IMR-90 (cell line): ENCODE measurements around the gene CCDC27. TPM values are rescaled to one million over a fixed set of nuclear protein-coding genes. Genes with fewer than 3 reads are reported as not detected.
A peak's percentile ranks its signal among the peaks of the same experiment; 100 is the strongest.

Source experiments
- ATAC-seq: fragments of 200-7000 bp; cut with Tn5 transposase; 2 replicates; pipeline ENCODE4 v1.9.1; 2020; ENCODE audit warnings: low read depth, mild to moderate bottlenecking, moderate library complexity
- BruUV-seq: library from RNA; stranded (reverse); fragments of 400-500 nt; replicated peaks from 2 replicates; lab custom pipeline; 2021; lab: Mats Ljungman, UMichigan
- CTCF ChIA-PET: fragments of 300-600 bp; formaldehyde crosslinking; extraction: SDS; loops from one replicate; lab custom pipeline; 2021; ENCODE audit warnings: antibody characterized with exemption; lab: Yijun Ruan, JAX
- POLR2A ChIA-PET: fragments of 300-600 bp; sonication (Branson Sonifier 250); formaldehyde crosslinking; loops from one replicate; lab custom pipeline; 2022; ENCODE audit warnings: antibody characterized with exemption; ENCODE audit not compliant: unreplicated experiment; lab: Charles Lee
- DNase-seq: peaks from one replicate; pipeline ENCODE4 v3.0.0; 2013
- H2AFZ ChIP-seq: replicated peaks from 2 replicates; pipeline ENCODE3; 2013; ENCODE audit warnings: low read length, mild to moderate bottlenecking; ENCODE audit not compliant: poor library complexity
- H2AK5ac ChIP-seq: 2 replicates; pipeline ENCODE4 v1.6.1; 2013; ENCODE audit warnings: low read depth, low read length, inconsistent platforms
- H2AK9ac ChIP-seq: replicated peaks from 2 replicates; pipeline ENCODE3; 2013; ENCODE audit warnings: mild to moderate bottlenecking, low read depth, low read length, moderate library complexity; ENCODE audit not compliant: poor library complexity
- H2BK120ac ChIP-seq: 2 replicates; pipeline ENCODE4 v1.6.1; 2013; ENCODE audit warnings: low read depth, low read length, inconsistent platforms
- H2BK15ac ChIP-seq: 3 replicates; pipeline ENCODE4 v1.6.1; 2013; ENCODE audit warnings: low read depth, low read length, inconsistent platforms
- H2BK20ac ChIP-seq: 2 replicates; pipeline ENCODE4 v1.6.1; 2013; ENCODE audit warnings: low read depth, mild to moderate bottlenecking, inconsistent platforms, low read length, moderate library complexity
- H2BK5ac ChIP-seq: 2 replicates; pipeline ENCODE4 v1.6.1; 2013; ENCODE audit warnings: mild to moderate bottlenecking, low read depth, low read length, inconsistent platforms; ENCODE audit not compliant: poor library complexity, severe bottlenecking
- H3K14ac ChIP-seq: replicated peaks from 2 replicates; pipeline ENCODE4 v1.6.1; 2013; ENCODE audit warnings: low read depth, low read length, inconsistent platforms
- H3K18ac ChIP-seq: 2 replicates; pipeline ENCODE4 v1.6.1; 2013; ENCODE audit warnings: low read depth, low read length, control low read depth
- H3K23ac ChIP-seq: 2 replicates; pipeline ENCODE4 v1.6.1; 2013; ENCODE audit warnings: low read depth, low read length, inconsistent platforms
- H3K27ac ChIP-seq: 2 replicates; pipeline ENCODE4 v1.5.1; 2013; ENCODE audit warnings: mild to moderate bottlenecking, control low read depth, low read length; ENCODE audit not compliant: insufficient read depth
- H3K27me3 ChIP-seq: 2 replicates; pipeline ENCODE4 v1.6.1; 2013; ENCODE audit warnings: low read length; ENCODE audit not compliant: control insufficient read depth, insufficient read depth
- H3K36me3 ChIP-seq: 2 replicates; pipeline ENCODE4 v1.6.1; 2013; ENCODE audit warnings: low read length, mixed read lengths; ENCODE audit not compliant: control insufficient read depth, insufficient read depth
- H3K4ac ChIP-seq: 2 replicates; pipeline ENCODE4 v1.6.1; 2013; ENCODE audit warnings: low read depth, low read length, inconsistent platforms
- H3K4me1 ChIP-seq: 2 replicates; pipeline ENCODE4 v1.6.1; 2013; ENCODE audit warnings: low read length, mixed read lengths; ENCODE audit not compliant: control insufficient read depth, insufficient read depth
- H3K4me2 ChIP-seq: 2 replicates; pipeline ENCODE4 v1.6.1; 2013; ENCODE audit warnings: low read depth, mild to moderate bottlenecking, control low read depth, low read length, moderate library complexity
- H3K4me3 ChIP-seq: 2 replicates; pipeline ENCODE4 v1.5.1; 2013; ENCODE audit warnings: low read depth, mild to moderate bottlenecking, control low read depth, low read length, moderate library complexity; ENCODE audit not compliant: insufficient read depth
- H3K56ac ChIP-seq: 2 replicates; pipeline ENCODE4 v1.6.1; 2013; ENCODE audit warnings: low read length, inconsistent platforms; ENCODE audit not compliant: insufficient read depth; ENCODE audit errors: extremely low read depth
- H3K79me1 ChIP-seq, 2 experiments: 2 replicates each; pipeline ENCODE4 v1.6.1; 2013; ENCODE audit warnings: low read length in 2 of 2, inconsistent platforms in 1 of 2, low read depth in 1 of 2
- H3K9ac ChIP-seq: 2 replicates; pipeline ENCODE4 v1.6.1; 2013; ENCODE audit warnings: low read depth, low read length, control low read depth
- H3K9me1 ChIP-seq: 2 replicates; pipeline ENCODE4 v1.6.1; 2013; ENCODE audit warnings: low read length, inconsistent platforms; ENCODE audit not compliant: insufficient read depth
- H3K9me3 ChIP-seq: 2 replicates; pipeline ENCODE4 v1.6.1; 2013; ENCODE audit warnings: low read length; ENCODE audit not compliant: control insufficient read depth, insufficient read depth
- H4K20me1 ChIP-seq: 2 replicates; pipeline ENCODE4 v1.6.1; 2013; ENCODE audit warnings: low read length, inconsistent platforms; ENCODE audit not compliant: insufficient read depth
- H4K5ac ChIP-seq: 2 replicates; pipeline ENCODE4 v1.6.1; 2013; ENCODE audit warnings: mild to moderate bottlenecking, low read depth, low read length, control low read depth
- H4K8ac ChIP-seq, 2 experiments: 2 replicates each; pipeline ENCODE4 v1.6.1; 2013; ENCODE audit warnings: low read depth in 2 of 2, low read length in 2 of 2, control low read depth in 1 of 2, inconsistent platforms in 1 of 2
- H4K91ac ChIP-seq: 2 replicates; pipeline ENCODE4 v1.6.1; 2013; ENCODE audit warnings: low read depth, low read length, inconsistent platforms; ENCODE audit not compliant: insufficient read depth
- BHLHE40 ChIP-seq: fragments of 150-350 bp; IDR thresholded peaks from 2 replicates; pipeline ENCODE4 v1.6.1; 2016; ENCODE audit warnings: mild to moderate bottlenecking, low read depth, low read length
- CEBPB ChIP-seq: IDR thresholded peaks from 2 replicates; pipeline ENCODE4 v1.6.1; 2012; ENCODE audit warnings: low read depth, low read length, improper control_type of control experiment
- CHD1 ChIP-seq: IDR thresholded peaks from 2 replicates; pipeline ENCODE4 v1.6.1; 2012; ENCODE audit warnings: low read depth, low read length, improper control_type of control experiment
- ELK1 ChIP-seq: fragments of 150-350 bp; IDR thresholded peaks from 2 replicates; pipeline ENCODE4 v1.6.1; 2016; ENCODE audit warnings: low read depth, mild to moderate bottlenecking, low read length, moderate library complexity, borderline replicate concordance
- FOS ChIP-seq: fragments of 150-350 bp; IDR thresholded peaks from 2 replicates; pipeline ENCODE4 v1.6.1; 2016; ENCODE audit warnings: low read depth, low read length
- MAFK ChIP-seq: IDR thresholded peaks from 2 replicates; pipeline ENCODE4 v1.6.1; 2012; ENCODE audit warnings: low read depth, low read length, improper control_type of control experiment
- MAZ ChIP-seq: IDR thresholded peaks from 2 replicates; pipeline ENCODE4 v1.6.1; 2012; ENCODE audit warnings: low read depth, mild to moderate bottlenecking, low read length, improper control_type of control experiment, moderate library complexity, borderline replicate concordance
- MXI1 ChIP-seq: IDR thresholded peaks from 2 replicates; pipeline ENCODE4 v1.6.1; 2012; ENCODE audit warnings: low read depth, mild to moderate bottlenecking, low read length, moderate library complexity, borderline replicate concordance
- NFE2L2 ChIP-seq: fragments of 150-350 bp; IDR thresholded peaks from 2 replicates; pipeline ENCODE4 v1.6.1; 2016; ENCODE audit warnings: low read depth, mild to moderate bottlenecking, low read length
- POLR2A ChIP-seq: IDR thresholded peaks from 2 replicates; pipeline ENCODE4 v1.6.1; 2012; ENCODE audit warnings: mild to moderate bottlenecking, low read depth, low read length
- RAD21 ChIP-seq: IDR thresholded peaks from 2 replicates; pipeline ENCODE4 v1.6.1; 2012; ENCODE audit warnings: low read length, improper control_type of control experiment
- RCOR1 ChIP-seq: IDR thresholded peaks from 2 replicates; pipeline ENCODE4 v1.6.1; 2012; ENCODE audit warnings: mild to moderate bottlenecking, low read length, improper control_type of control experiment; ENCODE audit not compliant: insufficient replicate concordance
- RFX5 ChIP-seq: IDR thresholded peaks from 2 replicates; pipeline ENCODE4 v1.8.0; 2012; ENCODE audit warnings: low read depth, mild to moderate bottlenecking, low read length, moderate library complexity
- SMC3 ChIP-seq: fragments of 150-350 bp; IDR thresholded peaks from 2 replicates; pipeline ENCODE4 v1.6.1; 2016; ENCODE audit warnings: low read depth, mild to moderate bottlenecking, antibody characterized with exemption, low read length, moderate library complexity
- USF2 ChIP-seq: fragments of 150-350 bp; IDR thresholded peaks from 2 replicates; pipeline ENCODE4 v1.6.1; 2017; ENCODE audit warnings: mild to moderate bottlenecking, antibody characterized with exemption, low read length, low read depth
- WGBS, 2 experiments: methylation state at CpG; one replicate each; pipeline versions ENCODE4 v1.1.5 to v1.1.7; 2013; ENCODE audit warnings: missing lambda C conversion rate in 2 of 2; ENCODE audit not compliant: insufficient read length in 1 of 2; ENCODE audit errors: extremely low coverage in 2 of 2; 5-methylcytosine and 5-hydroxymethylcytosine counted together
- dilution Hi-C: fragments of 300-500 bp; cut with HindIII; formaldehyde crosslinking; loops from one replicate; pipeline ENCODE4 v1.14.3; 2018; ENCODE audit warnings: low sequenced_read_pairs; ENCODE audit not compliant: unreplicated experiment
- in situ Hi-C: fragments of 300-500 bp; cut with MboI; formaldehyde crosslinking; loops from 3 replicates; pipeline ENCODE4 v1.14.3; 2019; ENCODE audit warnings: low sequenced_read_pairs, inconsistent platforms, mixed read lengths
- intact Hi-C: fragments of 100-400 bp; cut with micrococcal nuclease; formaldehyde crosslinking; loops from 2 replicates; pipeline ENCODE4 v1.10.0; 2022
- polyA plus RNA-seq, 3 experiments: library from polyadenylated mRNA; depleted of rRNA; stranded (reverse); fragments of >200 nt; gene quantifications; 2 replicates each; pipeline ENCODE4 v1.2.3, GENCODE V29; 2012; ENCODE audit warnings: low replicate concordance in 1 of 3
- total RNA-seq: library from RNA; depleted of rRNA; stranded (reverse); fragments of >200 nt; gene quantifications from 2 replicates; pipeline ENCODE4 v1.2.3, GENCODE V29; 2012

CCDC27 gene
- total and polyA plus RNA-seq, 2 of the 4 experiments (the other 2 are of a cell fraction), result not detected

- Histone ChIP-seq H3K79me1 (no peaks in the 10 kb centered on the region), H3K4me3 (no peak overlapping the region), H3K23ac (no peak overlapping the region), H3K18ac (no peak overlapping the region), H3K56ac (no peak overlapping the region), H3K4me2 (no peak overlapping the region), H3K27me3 (no peaks in the 10 kb centered on the region), H3K4ac (no peak overlapping the region), H3K4me1 (no peaks in the 10 kb centered on the region), H4K8ac (no peak overlapping the region), H2BK120ac (no peak overlapping the region), H3K9me1 (no peaks in the 10 kb centered on the region), H2BK15ac (no peak overlapping the region), H2BK5ac (no peak overlapping the region), H2AK9ac (peak overlapping the region; percentile 78), H3K9ac (no peak overlapping the region), H3K9me3 (no peaks in the 10 kb centered on the region), H3K27ac (no peak overlapping the region), H2AK5ac (no peak overlapping the region), H2AFZ (no peak overlapping the region), H3K14ac (no peak overlapping the region), H4K5ac (no peak overlapping the region), H2BK20ac (no peak overlapping the region), H4K91ac (no peak overlapping the region), H3K36me3 (peaks cover 25% of the 10 kb centered on the region), H4K20me1 (no peaks in the 10 kb centered on the region)
- dilution Hi-C loops (no loop called here), in situ Hi-C loops (no loop called here), intact Hi-C loops (no loop called here)
- DNase-seq (no peak), ATAC-seq (no peak)
- CTCF ChIA-PET, result no interaction called here
- TF ChIP-seq POLR2A, result no peak
- no peak for TF ChIP-seq MAFK
- TF ChIP-seq ELK1, result no peak
- TF ChIP-seq RAD21, result no peak
- no peak for TF ChIP-seq CEBPB
- TF ChIP-seq CHD1, result no peak
- no peak for TF ChIP-seq SMC3
- no peak for TF ChIP-seq RFX5
- TF ChIP-seq FOS, result no peak
- TF ChIP-seq USF2, result no peak
- TF ChIP-seq RCOR1, result no peak
- no peak for TF ChIP-seq BHLHE40
- no peak for TF ChIP-seq NFE2L2
- no peak for TF ChIP-seq MXI1
- no peak for TF ChIP-seq MAZ
- POLR2A ChIA-PET, result interaction anchor here (0.7 kb wide), 1 partner anchor 1231 kb away, joined by 3 read pairs; no protein-coding TSS in a partner anchor
- 89% methylated on average over 22 of the region's 38 CpGs; no CpG with 5 or more reads in 1 of the 2 experiments for WGBS, 2 experiments
- BruUV-seq, result no TSS peak
These were observed 64.3 kb downstream of the CCDC27 start for GRCh38 chr1:3816331-3817137.
